Measurements from ENCODE around the gene FUCA1.

DNA sequence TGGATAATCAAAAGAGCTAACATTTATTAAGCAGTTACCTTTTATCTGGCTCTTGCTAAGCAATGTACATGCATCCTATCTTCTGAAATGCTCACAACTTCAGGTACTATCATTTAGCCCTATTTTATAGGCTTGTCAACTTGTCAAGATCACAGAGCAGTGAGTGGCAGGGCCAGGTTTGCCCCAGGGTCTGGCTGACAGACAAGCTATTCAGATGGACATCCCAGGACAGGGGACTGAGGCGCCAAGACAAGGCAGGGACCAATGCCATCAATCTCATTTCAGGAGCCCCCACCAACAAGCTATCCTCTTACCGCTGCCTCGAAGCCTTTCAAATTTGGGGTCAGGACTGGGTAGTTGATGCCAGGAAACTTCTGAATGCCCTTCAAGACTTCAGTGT lies 51.7 kb downstream of the FUCA1 start:
- TF ChIP-seq, protein P1, sequence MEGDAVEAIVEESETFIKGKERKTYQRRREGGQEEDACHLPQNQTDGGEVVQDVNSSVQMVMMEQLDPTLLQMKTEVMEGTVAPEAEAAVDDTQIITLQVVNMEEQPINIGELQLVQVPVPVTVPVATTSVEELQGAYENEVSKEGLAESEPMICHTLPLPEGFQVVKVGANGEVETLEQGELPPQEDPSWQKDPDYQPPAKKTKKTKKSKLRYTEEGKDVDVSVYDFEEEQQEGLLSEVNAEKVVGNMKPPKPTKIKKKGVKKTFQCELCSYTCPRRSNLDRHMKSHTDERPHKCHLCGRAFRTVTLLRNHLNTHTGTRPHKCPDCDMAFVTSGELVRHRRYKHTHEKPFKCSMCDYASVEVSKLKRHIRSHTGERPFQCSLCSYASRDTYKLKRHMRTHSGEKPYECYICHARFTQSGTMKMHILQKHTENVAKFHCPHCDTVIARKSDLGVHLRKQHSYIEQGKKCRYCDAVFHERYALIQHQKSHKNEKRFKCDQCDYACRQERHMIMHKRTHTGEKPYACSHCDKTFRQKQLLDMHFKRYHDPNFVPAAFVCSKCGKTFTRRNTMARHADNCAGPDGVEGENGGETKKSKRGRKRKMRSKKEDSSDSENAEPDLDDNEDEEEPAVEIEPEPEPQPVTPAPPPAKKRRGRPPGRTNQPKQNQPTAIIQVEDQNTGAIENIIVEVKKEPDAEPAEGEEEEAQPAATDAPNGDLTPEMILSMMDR (IDR thresholded peaks at IDR 0.05), result no peak
- no peak for TF ChIP-seq EP300 (IDR thresholded peaks at IDR 0.05; ENCODE audit: low read depth)

Data from transverse colon (tissue), 3 donors.